Aorta (tissue), 5 donors: Measurements from ENCODE around the gene LYZL4. TPM values are rescaled to one million over a fixed set of nuclear protein-coding genes. Genes with fewer than 3 reads are reported as not detected.

Source experiments
- ATAC-seq: fragments of 200-7000 bp; cut with Tn5 transposase; one replicate; pipeline ENCODE4 v1.9.1; 2022; ENCODE audit warnings: moderate library complexity; ENCODE audit not compliant: low FRiP score
- DNase-seq, 2 donors: peaks; one replicate each; pipeline ENCODE4 v3.0.0-alpha.2; 2020
- H3K27ac ChIP-seq, 2 donors: one replicate each; pipeline ENCODE4 v1.5.1; 2013; ENCODE audit warnings: low read length in 2 of 2, mild to moderate bottlenecking in 2 of 2, moderate library complexity in 2 of 2, control low read depth in 1 of 2, inconsistent platforms in 1 of 2, low read depth in 1 of 2
- H3K27me3 ChIP-seq, 2 donors: one replicate each; pipeline ENCODE4 v1.6.1; 2013; ENCODE audit warnings: control low read depth in 1 of 2, low read length in 1 of 2, mild to moderate bottlenecking in 1 of 2, moderate library complexity in 1 of 2; ENCODE audit not compliant: insufficient read depth in 2 of 2, control insufficient read depth in 1 of 2
- H3K36me3 ChIP-seq, 2 donors: one replicate each; pipeline ENCODE4 v1.6.1; 2013; ENCODE audit warnings: control low read depth in 1 of 2, low read length in 1 of 2, mild to moderate bottlenecking in 1 of 2; ENCODE audit not compliant: insufficient read depth in 2 of 2, control insufficient read depth in 1 of 2
- H3K4me1 ChIP-seq, 2 donors: one replicate each; pipeline ENCODE4 v1.6.1; 2013; ENCODE audit warnings: low read length in 2 of 2, control low read depth in 1 of 2, mild to moderate bottlenecking in 1 of 2, moderate library complexity in 1 of 2; ENCODE audit not compliant: insufficient read depth in 2 of 2, control insufficient read depth in 1 of 2
- H3K4me3 ChIP-seq, 2 donors: one replicate each; pipeline ENCODE4 v1.5.1; 2013; ENCODE audit warnings: low read length in 2 of 2, control low read depth in 1 of 2, mild to moderate bottlenecking in 1 of 2
- H3K9me3 ChIP-seq: one replicate; pipeline ENCODE4 v1.6.1; 2013; ENCODE audit warnings: mild to moderate bottlenecking, low read length; ENCODE audit not compliant: control insufficient read depth
- WGBS, 2 donors: extraction: QIAGEN DNeasy Blood & Tissue Kit; methylation state at CpG; one replicate each; pipeline ENCODE4 v1.1.7; 2013; 5-methylcytosine and 5-hydroxymethylcytosine counted together
- intact Hi-C, 2 donors: fragments of 100-400 bp; cut with DNase I; formaldehyde crosslinking; loops; one replicate each; pipeline versions ENCODE4 v1.14.2 to v1.15.0; 2022
- long read RNA-seq, 2 donors: library from polyadenylated mRNA; unstranded; transcript quantifications; one replicate each; pipeline ENCODE4 v2.0.0, GENCODE V29; 2020 to 2021
- polyA plus RNA-seq, 2 donors: library from polyadenylated mRNA; stranded (reverse); fragments of 200-250 nt; gene quantifications; one replicate each; pipeline ENCODE4 v1.2.3, GENCODE V29; 2013
- total RNA-seq, 2 donors: library from RNA; stranded (reverse); fragmentation: NEBNext Ultra II Directional; extraction: Animal tissue kit (Norgen Biotek cat#: 25700); gene quantifications; one replicate each; pipeline ENCODE4 v1.2.1, GENCODE V29; 2021
- donor health status: healthy with polysubstance abuse.
- donor health status: Bipolar disorder and iron deficiency.
- donor health status: DM: no; HTN: no; CAD: no.
- donor health status: DM: no; HTN: no; CAD: no.
- donor health status: DM: yes; HTN: yes; CAD: no.

Gene LYZL4, protein sequence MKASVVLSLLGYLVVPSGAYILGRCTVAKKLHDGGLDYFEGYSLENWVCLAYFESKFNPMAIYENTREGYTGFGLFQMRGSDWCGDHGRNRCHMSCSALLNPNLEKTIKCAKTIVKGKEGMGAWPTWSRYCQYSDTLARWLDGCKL
- not detected for total RNA-seq
- polyA plus RNA-seq = not detected
- long read RNA-seq, donor 1 = 0 reads
- long read RNA-seq, donor 2 = 0 reads

GRCh38 chr3:42410370-42411131 lies at the start of gene LYZL4:
Gene LYZL4, minus strand, starts transcription at chr3:42410610. Its CDS starts 3,359 bp downstream, at chr3:42407251.
- intact Hi-C loops = no loop called here
- WGBS, 2 donors = 50% methylated on average over 5 of the region's 5 CpGs
- no peaks in the 10 kb centered on the region for H3K4me1 ChIP-seq
- no peaks in the 10 kb centered on the region for H3K27me3 ChIP-seq
- DNase-seq (no peak), ATAC-seq (no peak)
- no peak within 1 kb of the TSS for H3K4me3 ChIP-seq
- H3K27ac ChIP-seq = no peak within 1 kb of the TSS
- H3K9me3 ChIP-seq = no peaks in the 10 kb centered on the region
- no peaks in the 10 kb centered on the region for H3K36me3 ChIP-seq

GRCh38 chr3:42459151-42459550 lies 48.7 kb upstream of the LYZL4 start:
- H3K4me1 ChIP-seq = no peaks in the 10 kb centered on the region
- H3K9me3 ChIP-seq = no peaks in the 10 kb centered on the region
- DNase-seq = no peak
- H3K4me3 ChIP-seq = no peak overlapping the region
- intact Hi-C loops = no loop called here
- no peaks in the 10 kb centered on the region for H3K27me3 ChIP-seq
- no peaks in the 10 kb centered on the region for H3K36me3 ChIP-seq
- no peak overlapping the region for H3K27ac ChIP-seq
- ATAC-seq = no peak

DNA sequence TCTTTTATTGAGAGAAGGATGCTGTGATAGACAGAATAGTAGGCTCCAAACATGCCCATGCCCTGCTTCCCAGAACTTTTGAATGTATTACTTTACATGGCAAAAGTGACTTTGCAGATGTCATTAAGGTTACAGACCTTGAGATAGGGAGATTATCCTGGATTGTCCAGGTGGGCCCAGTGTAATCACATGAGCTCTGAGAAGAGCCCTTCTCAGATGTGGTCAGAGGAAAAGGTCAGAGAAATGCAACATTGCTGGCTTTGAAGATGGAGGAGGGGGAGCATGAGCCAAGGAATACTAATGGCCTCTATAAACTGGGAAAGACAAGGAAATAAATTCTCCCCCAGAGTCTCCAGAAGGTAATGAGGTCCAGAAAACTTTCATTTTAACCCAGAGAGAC lies 45.8 kb upstream of the LYZL4 start:
- intact Hi-C loops = no loop called here
- H3K4me1 ChIP-seq = peaks cover 0 to 3% of the 10 kb centered on the region in 2 donors
- no peaks in the 10 kb centered on the region for H3K27me3 ChIP-seq
- no peak overlapping the region for H3K4me3 ChIP-seq
- H3K9me3 ChIP-seq = no peaks in the 10 kb centered on the region
- H3K27ac ChIP-seq = no peak overlapping the region
- DNase-seq = no peak
- H3K36me3 ChIP-seq = no peaks in the 10 kb centered on the region
- no peak for ATAC-seq

GRCh38 chr3:42451546-42452230 lies 41.3 kb upstream of the LYZL4 start:
- 7 to 9% methylated on average over 2 of the region's 2 CpGs for WGBS, 2 donors
- Histone ChIP-seq H3K36me3 (no peaks in the 10 kb centered on the region), H3K27ac (peak overlapping the region; percentile 53 to 67), H3K27me3 (no peaks in the 10 kb centered on the region), H3K9me3 (no peaks in the 10 kb centered on the region), H3K4me1 (peaks cover 0 to 3% of the 10 kb centered on the region in 2 donors), H3K4me3 (no peak overlapping the region)
- peak in 1 of 2 donors; percentile 56 for DNase-seq
- peak; percentile 63 for ATAC-seq
- intact Hi-C loops = no loop called here

- Histone ChIP-seq H3K27ac (peak overlapping the region in 1 of 2 donors; percentile 74), H3K36me3 (no peaks in the 10 kb centered on the region), H3K4me3 (no peak overlapping the region), H3K27me3 (no peaks in the 10 kb centered on the region), H3K9me3 (no peaks in the 10 kb centered on the region), H3K4me1 (peaks cover 0 to 3% of the 10 kb centered on the region in 2 donors)
- intact Hi-C loops = no loop called here
- ATAC-seq (no peak), DNase-seq (no peak)
- WGBS, 2 donors = 69 to 78% methylated on average over 2 of the region's 2 CpGs
These were observed 40.7 kb upstream of the LYZL4 start for GRCh38 chr3:42451116-42451515.

DNA sequence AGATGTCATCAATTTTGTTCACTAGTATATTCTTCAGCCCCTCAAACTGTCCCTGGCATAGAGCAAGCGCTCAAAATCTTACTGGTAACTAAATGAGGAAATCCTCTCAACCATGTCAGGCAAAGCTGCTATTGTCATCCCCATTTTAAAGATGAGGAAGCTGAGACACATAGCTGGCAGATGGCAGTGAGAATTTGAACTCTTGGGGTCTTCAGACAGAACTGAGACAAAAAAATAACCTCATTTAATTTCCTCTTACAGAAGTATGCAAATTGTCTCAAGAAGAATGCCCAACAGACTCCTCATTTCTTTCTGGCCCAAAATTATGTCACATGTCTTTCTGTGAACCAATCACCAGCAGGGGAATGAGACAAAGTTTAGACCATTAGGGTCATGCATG lies 40.2 kb upstream of the LYZL4 start:
- H3K4me1 ChIP-seq = peaks cover 0 to 3% of the 10 kb centered on the region in 2 donors
- no peaks in the 10 kb centered on the region for H3K36me3 ChIP-seq
- no peak overlapping the region for H3K4me3 ChIP-seq
- intact Hi-C loops = no loop called here
- DNase-seq (no peak), ATAC-seq (no peak)
- no peaks in the 10 kb centered on the region for H3K27me3 ChIP-seq
- WGBS, 2 donors = 96 to 97% methylated on average over 1 of the region's 1 CpG
- no peak overlapping the region for H3K27ac ChIP-seq
- H3K9me3 ChIP-seq = no peaks in the 10 kb centered on the region

DNA sequence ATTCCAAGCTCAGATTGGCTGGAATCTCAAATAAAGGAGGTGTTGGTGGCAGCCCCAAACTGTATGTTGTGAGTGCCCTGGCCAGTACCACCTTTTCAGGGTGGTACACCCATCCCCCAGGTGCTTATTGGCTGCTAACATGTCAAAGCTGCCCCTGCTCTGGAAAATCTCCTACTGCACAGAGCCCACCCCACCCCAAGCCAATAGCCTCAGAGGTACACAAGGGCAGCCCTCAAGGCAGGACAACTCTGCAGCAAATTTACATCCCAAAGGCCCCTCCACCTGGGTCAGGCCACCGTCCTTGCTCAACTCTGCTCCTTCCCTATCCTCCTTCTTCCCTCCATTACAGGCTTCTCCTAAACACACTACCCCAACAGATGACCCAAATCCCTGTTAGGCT lies 37.1 kb upstream of the LYZL4 start:
- Histone ChIP-seq H3K27ac (no peak overlapping the region), H3K9me3 (no peaks in the 10 kb centered on the region), H3K4me1 (peaks cover 0 to 3% of the 10 kb centered on the region in 2 donors), H3K27me3 (no peaks in the 10 kb centered on the region), H3K4me3 (no peak overlapping the region), H3K36me3 (no peaks in the 10 kb centered on the region)
- DNase-seq (no peak), ATAC-seq (no peak)
- intact Hi-C loops = loop anchor here in 1 of 2 donors (5.0 to 10.0 kb wide), 2 partner anchors 100 to 553 kb away; no protein-coding TSS in a partner anchor
- WGBS, 2 donors = 90 to 93% methylated on average over 1 of the region's 1 CpG

DNA sequence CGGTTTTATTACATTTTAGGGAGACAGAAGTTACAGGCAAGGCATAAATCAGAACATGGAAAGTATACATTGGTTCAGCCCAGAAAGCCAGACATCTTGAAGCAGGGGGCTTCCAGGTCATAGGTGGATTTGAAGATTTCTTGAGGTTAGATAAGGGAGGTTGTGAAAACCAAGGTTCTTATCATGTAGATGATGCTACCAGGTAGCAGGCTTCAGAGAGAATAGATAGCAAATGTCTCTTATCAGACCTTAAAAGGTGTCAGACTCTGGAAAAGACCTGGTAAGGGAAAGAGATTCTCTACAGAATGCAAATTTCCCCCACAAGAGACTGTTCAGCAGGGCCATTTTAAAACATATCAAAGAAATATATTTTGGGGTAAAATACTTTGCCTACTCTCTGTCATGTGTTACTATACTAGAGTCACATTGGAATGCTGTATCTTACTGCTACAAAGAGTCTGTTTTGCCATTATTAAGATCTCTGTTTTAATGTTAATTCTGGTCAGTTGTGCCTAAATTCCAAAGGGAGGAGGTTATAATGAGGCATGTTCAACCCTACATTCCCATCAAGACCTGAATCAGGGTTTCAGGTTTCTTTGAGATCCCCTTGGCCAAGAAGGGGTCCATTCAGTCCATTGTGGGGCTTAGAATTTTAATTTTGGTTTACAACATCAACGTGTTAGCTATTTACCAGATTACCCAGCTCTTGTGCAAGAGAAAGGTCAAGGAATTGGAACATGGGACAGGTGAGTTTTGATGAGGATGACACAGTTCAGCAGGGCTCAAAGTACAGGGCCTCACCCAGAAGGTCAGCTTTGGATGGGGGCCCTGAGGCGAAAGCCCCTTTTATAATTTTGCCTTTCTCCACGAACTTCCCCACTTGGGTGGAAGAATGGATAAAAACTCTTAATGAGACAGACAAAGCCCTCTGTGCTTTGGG lies 36.0 kb upstream of the LYZL4 start:
- Histone ChIP-seq H3K4me3 (no peak overlapping the region), H3K36me3 (no peaks in the 10 kb centered on the region), H3K27ac (no peak overlapping the region), H3K27me3 (no peaks in the 10 kb centered on the region), H3K9me3 (no peaks in the 10 kb centered on the region), H3K4me1 (no peaks in the 10 kb centered on the region)
- no peak for DNase-seq
- ATAC-seq = no peak
- 92 to 93% methylated on average over 4 of the region's 4 CpGs for WGBS, 2 donors
- intact Hi-C loops = loop anchor here in 1 of 2 donors (5.0 to 10.0 kb wide), 2 partner anchors 101 to 552 kb away; no protein-coding TSS in a partner anchor
